NCI-H2227 treated with DMSO at 0.1 percent for 48 hours (cell line): Measurements from ENCODE around the gene ZBED4.
"Not testable (repeated sequence)": the region's sequence is repeated elsewhere in the genome, so short reads cannot be mapped to it uniquely, and the experiment has no call there.

Experiments
- DNase-seq: peaks from one replicate; lab custom pipeline; 2025; lab: John Stamatoyannopoulos, UW

ZBED4 gene

GRCh38 chr22:49852898-49853894, at the start of gene ZBED4:
ZBED4 (plus strand) TSS chr22:49853844; CDS start chr22:49883663, 29,819 bp downstream.
- peak; percentile 92 for DNase-seq

DNA sequence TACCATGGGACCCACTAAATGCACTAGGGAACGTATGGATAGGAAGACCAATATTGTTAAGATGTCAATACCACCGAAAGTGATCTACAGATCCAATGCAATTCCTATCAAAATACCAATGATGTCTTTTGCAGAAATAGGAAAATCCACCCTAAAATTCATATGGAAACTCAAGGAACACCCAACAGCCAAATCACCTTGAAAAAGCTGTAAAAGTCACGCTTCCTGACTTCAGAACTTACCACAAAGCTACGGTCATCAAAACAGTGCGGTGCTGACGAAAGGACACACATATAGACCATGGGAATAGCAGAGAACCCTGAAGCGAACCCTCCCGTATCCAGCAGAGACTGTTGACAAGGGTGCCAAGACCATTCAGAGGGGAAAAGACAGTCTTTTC, 46.5 kb upstream of the ZBED4 start:
- DNase-seq = no peak

DNA sequence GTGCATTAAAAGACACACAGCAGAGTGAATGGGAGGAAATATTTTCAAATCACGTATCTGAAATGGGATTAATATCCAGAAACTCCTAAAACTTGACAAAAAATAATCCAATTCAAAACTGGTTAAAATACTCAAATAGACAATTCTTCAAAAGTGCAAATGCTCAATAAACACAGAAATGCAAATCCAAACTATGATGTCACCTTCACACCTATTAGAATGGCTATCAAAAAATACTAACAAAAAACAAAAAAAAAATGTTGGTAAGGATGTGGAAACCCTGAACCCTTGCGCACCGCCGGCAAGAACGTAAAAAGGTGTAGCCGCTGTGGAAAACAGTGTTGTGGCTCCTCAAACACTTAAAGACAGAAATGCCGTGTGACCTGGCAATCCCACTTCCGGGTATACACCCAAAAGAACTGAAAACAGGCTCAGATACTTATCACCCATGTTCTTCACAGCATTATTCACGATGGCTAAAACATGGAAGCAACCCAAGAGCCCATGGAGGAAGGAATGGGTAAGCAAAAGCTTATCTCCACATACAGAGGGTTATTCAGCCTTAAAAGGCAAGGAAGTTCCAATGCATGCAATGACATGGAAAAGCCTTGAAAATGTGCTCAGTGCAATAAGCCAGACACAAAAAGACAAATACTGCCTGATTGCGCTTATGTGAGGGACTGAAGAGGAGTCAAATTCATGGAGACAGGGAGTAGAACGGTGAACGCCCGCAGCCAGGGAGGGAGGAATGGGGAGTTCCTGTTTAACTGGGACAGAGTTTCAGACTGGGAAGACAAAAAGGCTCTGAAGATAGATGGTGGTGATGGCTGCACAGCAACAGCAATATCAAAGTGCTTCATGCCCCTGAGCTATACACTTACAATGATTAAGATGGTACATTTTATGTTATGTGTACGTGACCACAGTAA, 45.6 kb upstream of the ZBED4 start:
- DNase-seq = no peak

- DNase-seq = no peak
Measured at GRCh38 chr22:49810363-49811019, 43.2 kb upstream of the ZBED4 start.

- no peak for DNase-seq
Measured at GRCh38 chr22:49811020-49811791, 42.4 kb upstream of the ZBED4 start.

- DNase-seq = no peak
Measured at GRCh38 chr22:49812838-49813237, 40.8 kb upstream of the ZBED4 start.

DNA sequence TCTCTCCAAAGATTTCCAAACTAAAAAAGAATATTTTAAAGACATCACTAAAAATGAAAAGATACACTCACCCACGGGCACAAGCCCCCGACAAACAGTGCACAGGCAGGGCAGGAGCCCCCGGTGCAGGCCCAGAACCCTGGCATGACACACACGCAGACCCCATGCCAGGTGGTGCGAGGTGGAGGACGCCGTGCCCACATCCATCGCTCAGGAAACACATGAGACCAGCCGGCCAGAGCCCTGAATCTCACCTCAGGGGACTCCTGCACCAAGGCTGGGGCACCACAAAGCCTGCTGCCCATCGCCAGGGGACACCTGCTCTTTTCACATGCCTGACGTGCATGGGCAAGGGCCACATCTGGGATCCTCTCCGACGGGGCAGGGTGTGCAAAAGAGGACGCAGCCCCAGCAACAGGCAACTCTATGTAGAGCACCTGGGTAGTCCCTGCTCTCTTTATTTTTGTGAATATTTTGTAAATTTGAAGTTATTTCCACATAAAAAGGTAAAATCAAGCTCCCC, 39.4 kb upstream of the ZBED4 start:
- no peak for DNase-seq

- no peak for DNase-seq
Measured at GRCh38 chr22:49814856-49815255, 38.8 kb upstream of the ZBED4 start.

DNA sequence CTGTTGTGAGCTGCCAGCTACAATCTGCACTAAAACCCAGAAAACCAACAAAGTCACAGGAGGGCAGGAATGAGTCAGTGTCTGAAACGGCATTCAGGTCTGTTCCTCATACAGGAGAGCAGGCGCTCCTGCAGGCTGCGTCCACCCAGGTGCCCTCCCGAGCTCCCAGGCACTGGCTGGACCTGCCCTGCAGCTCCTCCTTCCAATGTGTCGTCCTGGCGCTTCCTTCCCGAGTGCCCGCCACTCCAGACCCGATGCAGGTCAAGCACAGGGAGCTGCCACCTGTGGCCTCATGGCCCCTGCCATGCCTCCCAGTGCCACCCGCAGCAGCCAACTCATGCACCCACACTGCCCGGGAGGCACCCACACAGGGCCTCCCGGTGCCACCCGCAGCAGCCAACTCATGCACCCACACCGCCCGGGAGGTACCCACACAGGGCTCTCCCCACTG, 38.0 kb upstream of the ZBED4 start:
- DNase-seq = no peak

GRCh38 chr22:49817359-49817758, 36.3 kb upstream of the ZBED4 start:
- DNase-seq = no peak

- DNase-seq = no peak
Measured at GRCh38 chr22:49820984-49821383, 32.7 kb upstream of the ZBED4 start.

DNA sequence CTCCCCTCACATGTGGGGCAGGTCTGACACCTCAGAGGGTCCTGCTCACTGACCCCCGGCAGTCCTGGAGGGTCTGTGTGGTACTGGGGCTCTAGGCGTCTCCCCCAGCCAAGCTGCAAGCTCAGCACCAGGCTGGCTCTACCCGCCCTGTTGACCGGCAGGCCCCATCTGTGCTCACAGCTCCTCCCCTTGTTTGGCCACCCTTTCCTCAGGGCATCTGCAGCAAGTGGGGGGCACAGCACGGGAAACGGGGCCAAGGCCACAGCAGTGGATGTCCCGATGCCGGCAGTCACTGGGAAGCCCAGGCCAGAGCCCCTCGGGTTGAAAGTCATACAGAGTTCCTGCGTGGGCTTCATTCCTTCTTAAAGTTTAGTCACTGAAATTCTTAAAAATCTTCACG, 31.9 kb upstream of the ZBED4 start:
- not testable (repeated sequence) for DNase-seq

- no peak for DNase-seq
Measured at GRCh38 chr22:49823289-49824045, 30.2 kb upstream of the ZBED4 start.

DNA sequence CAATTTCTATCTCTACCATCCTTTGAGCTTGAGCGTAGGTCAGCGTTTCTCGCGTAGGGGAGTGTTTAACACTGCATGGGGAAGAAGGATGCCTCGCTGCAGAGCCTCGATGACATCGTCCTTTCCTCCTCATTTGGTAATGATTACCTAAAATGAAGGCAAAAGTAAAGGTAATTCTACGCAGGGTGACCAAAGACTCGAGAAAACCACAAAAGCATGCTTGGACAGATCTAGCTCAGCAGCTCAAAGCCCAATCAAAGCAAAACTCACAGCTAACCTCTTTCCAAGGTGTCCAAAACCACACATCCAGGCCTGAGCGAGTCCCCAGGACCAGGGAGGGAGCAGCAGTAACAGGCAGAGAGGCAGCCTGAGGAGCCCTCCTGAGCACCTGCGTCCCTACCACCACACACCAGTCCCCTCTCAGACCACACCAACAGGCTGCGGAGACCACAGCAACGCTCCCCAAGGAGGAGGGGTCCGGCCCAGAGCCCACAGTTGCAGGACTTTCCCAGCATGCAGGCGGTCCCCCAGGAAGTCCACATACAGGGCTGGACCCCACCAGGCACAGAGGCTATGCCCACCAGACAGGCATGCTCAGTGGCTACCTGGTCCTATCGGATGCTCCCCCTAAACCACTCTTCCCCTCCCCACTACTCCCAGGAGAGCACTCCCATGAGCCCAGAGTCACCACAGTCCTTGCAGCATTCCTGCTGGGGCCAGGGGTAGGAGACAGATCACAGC, 29.3 kb upstream of the ZBED4 start:
- no peak for DNase-seq

DNA sequence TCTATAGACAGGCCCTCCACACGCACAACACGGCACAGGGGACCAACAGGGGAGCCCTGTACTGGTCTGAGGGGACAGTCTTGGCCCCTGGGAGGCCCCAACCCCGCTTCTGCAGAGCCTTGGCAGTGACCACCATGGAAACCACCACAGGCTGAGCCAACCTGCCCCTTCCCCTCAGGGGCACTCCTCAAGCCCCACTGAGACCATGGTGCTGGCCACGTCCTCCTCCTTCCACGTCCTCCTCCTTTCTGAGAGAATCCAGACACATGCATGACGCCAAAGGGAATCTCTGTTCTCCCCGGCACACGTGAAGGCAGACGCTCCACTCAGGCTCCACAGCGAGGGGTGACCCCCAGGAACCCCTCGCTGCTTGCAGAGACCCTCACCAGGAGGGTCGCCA, 28.7 kb upstream of the ZBED4 start:
- no peak for DNase-seq

DNA sequence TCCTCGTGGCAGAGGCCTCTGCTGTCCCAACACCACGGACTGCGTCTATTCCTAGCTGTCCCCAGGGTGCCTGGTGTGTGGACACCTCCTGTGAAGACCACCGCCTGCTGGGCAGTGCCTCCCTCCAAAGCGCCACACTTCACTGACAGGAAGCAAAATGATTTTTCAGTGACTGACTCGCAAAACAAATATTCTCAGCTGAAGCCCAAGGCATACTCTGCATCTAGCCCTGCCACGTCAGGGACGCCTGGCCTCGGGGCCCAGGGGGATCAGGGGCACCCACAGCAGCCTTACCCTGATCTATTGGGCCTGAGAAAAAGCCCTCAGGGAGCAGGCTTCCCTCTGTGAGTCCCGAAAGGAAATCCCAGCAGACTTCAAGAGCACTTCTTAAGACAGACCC, 28.2 kb upstream of the ZBED4 start:
- DNase-seq = no peak

DNA sequence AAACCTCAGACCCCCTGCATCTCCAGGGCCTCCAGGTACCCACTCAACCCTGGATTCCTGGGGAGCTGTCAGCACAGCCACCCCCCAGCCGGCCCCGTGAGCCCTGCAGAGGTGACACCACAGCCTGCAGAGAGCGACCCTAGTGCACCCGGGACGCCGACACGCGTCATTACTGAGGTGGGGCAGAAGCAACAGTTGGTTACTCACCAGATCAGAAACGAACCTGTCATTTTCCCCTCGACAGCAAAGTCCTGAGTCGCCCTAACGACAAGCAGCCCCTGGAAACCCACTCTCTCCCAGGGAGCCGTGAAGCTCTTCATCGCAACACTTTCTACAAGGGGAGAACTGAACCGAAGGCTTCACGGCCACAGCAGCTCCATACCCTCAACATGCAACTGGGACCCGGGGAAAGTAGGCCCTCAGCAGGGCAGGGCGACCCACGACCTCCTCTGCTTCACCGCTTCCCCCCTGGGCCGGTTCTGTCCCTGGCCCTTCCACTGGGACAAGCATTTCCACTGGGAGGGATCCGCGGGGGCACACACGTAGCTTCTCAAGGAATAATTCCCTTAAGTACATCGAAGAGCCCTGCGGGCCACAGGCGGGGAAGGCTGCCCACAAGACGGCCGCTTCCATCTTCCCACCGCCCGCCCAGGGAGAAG, 27.6 kb upstream of the ZBED4 start:
- no peak for DNase-seq

GRCh38 chr22:49826603-49827270, 26.9 kb upstream of the ZBED4 start:
- DNase-seq = no peak
